GM13976 (cell line): ENCODE data around the gene LLPH.

Experiments
- DNase-seq: peaks from one replicate; pipeline ENCODE4 v3.0.0; 2012; ENCODE audit warnings: low spot score
- in situ Hi-C: fragments of 300-500 bp; cut with MboI; formaldehyde crosslinking; loops from one replicate; pipeline ENCODE4 v1.12.0; 2022; ENCODE audit warnings: low sequenced_read_pairs, mixed read lengths, inconsistent platforms; ENCODE audit not compliant: unreplicated experiment
- TF ChIP-seq, protein P1 (sequence below): IDR thresholded peaks from 2 replicates; pipeline ENCODE4 v1.5.1; 2012; ENCODE audit warnings: borderline replicate concordance, mild to moderate bottlenecking; ENCODE audit not compliant: insufficient read depth; ENCODE audit errors: extremely low read depth, missing control alignments, control extremely low read depth

LLPH gene

DNA sequence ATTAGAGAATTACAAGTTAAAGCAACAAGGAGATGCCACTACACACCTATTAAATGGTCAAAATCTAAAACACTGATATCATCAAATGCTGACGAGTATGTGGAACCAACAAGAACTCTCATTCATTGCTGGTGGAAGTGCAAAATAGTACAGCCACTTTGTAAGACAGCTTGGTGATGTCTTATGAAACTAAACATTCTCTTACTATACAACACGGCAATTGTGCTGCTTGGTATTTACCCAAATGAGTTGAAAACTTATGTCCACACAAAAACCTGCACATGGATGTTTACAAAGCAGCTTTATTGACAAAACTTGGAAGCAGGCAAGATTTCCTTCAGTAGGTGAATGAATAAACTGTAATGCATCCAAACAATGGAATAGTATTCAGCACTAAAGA, 36.0 kb upstream of the LLPH start:
- in situ Hi-C loops: no loop called here
- TF ChIP-seq, protein P1, sequence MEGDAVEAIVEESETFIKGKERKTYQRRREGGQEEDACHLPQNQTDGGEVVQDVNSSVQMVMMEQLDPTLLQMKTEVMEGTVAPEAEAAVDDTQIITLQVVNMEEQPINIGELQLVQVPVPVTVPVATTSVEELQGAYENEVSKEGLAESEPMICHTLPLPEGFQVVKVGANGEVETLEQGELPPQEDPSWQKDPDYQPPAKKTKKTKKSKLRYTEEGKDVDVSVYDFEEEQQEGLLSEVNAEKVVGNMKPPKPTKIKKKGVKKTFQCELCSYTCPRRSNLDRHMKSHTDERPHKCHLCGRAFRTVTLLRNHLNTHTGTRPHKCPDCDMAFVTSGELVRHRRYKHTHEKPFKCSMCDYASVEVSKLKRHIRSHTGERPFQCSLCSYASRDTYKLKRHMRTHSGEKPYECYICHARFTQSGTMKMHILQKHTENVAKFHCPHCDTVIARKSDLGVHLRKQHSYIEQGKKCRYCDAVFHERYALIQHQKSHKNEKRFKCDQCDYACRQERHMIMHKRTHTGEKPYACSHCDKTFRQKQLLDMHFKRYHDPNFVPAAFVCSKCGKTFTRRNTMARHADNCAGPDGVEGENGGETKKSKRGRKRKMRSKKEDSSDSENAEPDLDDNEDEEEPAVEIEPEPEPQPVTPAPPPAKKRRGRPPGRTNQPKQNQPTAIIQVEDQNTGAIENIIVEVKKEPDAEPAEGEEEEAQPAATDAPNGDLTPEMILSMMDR: no peak
- no peak for DNase-seq

DNA sequence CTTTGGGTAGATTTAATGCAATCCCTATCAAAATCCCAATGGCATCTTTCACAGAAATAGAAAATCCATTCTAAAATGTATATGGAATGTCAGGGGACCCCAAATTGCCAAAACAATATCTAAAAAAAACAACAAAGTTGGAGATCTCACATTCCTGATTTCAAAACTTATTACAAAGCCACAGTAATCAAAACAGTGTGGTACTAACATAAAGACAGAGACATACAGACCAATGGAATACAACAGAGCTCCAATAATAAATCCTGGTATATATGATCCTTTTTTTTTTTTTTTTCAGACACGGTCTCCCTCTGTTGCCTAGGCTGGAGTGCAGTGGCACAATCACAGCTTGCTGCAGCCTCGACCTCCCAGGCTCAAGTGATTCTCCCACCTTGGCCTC, 34.6 kb upstream of the LLPH start:
- DNase-seq: no peak
- in situ Hi-C loops: no loop called here
- TF ChIP-seq, protein P1: no peak

DNA sequence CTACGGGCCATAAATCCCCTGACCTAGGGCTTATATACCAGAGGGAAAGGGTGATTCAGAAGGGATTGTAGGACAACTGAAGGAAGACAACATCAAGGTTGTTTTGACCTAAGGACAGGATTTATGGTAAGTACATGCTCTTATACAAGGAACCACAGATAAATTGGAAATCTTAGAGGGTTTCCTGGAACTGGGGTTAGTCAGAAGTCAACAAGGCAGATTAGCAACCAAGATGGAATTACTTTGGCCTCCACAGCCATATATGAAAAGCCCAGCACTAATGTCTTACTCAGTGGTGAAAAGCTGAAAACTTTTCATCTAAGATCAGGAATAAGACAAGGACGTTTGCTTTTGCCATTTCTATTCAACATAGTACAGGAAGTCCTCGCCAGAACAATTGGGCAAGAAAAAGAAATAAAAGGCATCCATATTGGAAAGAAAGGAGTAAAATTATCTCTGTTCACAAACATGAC, 33.8 kb upstream of the LLPH start:
- in situ Hi-C loops: no loop called here
- TF ChIP-seq, protein P1: no peak
- no peak for DNase-seq

DNA sequence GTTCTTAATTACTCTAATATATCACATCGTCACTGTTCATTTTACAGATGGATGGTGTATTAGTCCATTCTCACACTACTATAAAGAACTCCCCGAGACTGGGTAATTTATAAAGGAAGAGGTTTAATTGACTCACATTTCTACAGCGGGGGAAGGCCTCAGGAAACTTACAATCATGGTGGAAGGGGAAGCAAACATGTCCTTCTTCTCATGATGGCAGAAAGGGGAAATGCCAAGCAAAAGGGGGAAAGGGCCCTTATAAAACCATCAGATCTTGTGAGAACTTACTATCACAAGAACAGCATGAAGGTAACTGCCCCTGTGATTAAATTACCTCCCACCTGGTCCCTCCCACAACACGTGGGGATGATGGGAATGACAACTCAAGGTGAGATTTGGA, 32.7 kb upstream of the LLPH start:
- TF ChIP-seq, protein P1: no peak
- in situ Hi-C loops: no loop called here
- DNase-seq: no peak

DNA sequence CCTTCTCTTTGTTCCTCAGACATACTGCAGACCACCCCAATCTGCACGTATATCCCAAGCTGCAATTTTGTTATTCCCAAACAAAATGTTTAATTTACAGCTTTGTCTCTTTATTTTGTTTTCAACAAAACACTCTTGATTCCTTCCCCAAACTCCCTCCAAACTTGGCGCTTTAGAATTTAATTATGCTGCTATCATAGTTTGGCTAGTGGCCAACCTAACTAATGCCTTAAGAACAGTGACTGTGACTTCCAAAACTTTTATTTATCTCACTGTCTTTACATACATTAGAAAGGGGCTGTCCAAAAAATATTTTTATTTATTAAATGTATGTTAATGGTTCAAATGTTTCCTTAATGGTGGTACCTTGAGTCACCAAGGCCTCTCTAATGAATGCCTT, 32.2 kb upstream of the LLPH start:
- no peak for DNase-seq
- in situ Hi-C loops: no loop called here
- TF ChIP-seq, protein P1: no peak

DNA sequence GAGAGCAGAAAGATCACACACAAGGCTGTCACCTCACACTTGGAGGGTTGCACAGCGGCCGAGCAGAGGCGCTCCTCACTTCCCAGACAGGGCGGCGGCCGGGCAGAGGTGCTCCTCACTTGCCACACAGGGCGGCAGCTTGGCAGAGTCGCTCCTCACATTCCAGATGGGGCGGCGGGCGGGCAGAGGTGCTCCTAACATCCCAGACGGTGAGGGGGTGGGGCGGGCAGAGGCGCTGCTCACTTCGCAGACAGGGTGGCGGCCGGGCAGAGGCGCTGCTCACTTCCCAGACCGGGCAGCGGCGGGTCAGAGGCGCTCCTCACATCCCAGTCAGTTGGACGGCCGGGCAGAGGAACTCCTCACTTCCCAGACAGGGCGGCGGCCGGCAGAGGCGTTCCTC, 30.2 kb upstream of the LLPH start:
- TF ChIP-seq, protein P1: no peak
- DNase-seq: no peak
- in situ Hi-C loops: no loop called here

DNA sequence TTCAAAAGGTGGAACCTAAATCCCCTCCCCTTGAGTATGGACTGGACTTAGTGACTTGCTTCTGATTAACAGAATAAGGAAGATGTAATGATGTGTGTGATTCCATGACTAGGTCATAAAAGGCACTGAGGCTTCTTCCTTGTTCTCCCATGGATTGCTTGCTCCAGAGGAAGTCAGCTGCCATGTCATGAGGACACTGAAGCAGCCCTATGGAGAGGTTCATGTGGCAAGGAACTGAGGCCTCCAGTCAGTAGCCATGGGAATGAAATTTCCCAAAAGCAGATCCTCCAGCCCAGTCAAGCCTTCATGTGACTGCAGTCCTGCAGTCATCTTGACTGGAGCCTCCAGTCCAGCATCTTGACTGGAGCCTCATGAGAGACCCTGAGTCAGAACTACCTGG, 28.6 kb upstream of the LLPH start:
- TF ChIP-seq, protein P1: no peak
- in situ Hi-C loops: no loop called here
- DNase-seq: no peak
